Keratinocyte (primary cell): ENCODE data around the gene LEKR1. TPM values are rescaled to one million over a fixed set of nuclear protein-coding genes. Genes with fewer than 3 reads are reported as not detected.

Experiments
- DNase-seq: peaks from one replicate; pipeline ENCODE4 v3.0.0-alpha.2; 2011; ENCODE audit warnings: low read depth, missing footprints, low spot score
- FAIRE-seq: peaks from 2 replicates; lab custom pipeline; 2011; peaks lifted over from hg19 to GRCh38; lab: Jason Lieb, UNC
- H2AFZ ChIP-seq: 2 replicates; pipeline ENCODE4 v1.6.0; 2012; ENCODE audit warnings: low read length, control low read depth, inconsistent platforms; ENCODE audit not compliant: control insufficient read depth
- H3K27ac ChIP-seq: 2 replicates; pipeline ENCODE4 v1.5.1; 2011; ENCODE audit warnings: low read length; ENCODE audit not compliant: control insufficient read depth, insufficient read depth
- H3K27me3 ChIP-seq: 3 replicates; pipeline ENCODE4 v1.6.0; 2011; ENCODE audit warnings: low read length; ENCODE audit not compliant: control insufficient read depth, insufficient read depth; ENCODE audit errors: extremely low read depth
- H3K36me3 ChIP-seq, 2 experiments: 2 replicates in 1 of 2; 3 replicates in 1 of 2; pipeline ENCODE4 v1.5.1; 2011; ENCODE audit warnings: low read length in 2 of 2, mild to moderate bottlenecking in 1 of 2; ENCODE audit not compliant: control insufficient read depth in 2 of 2, insufficient read depth in 2 of 2; ENCODE audit errors: extremely low read depth in 1 of 2
- H3K4me1 ChIP-seq: 3 replicates; pipeline ENCODE4 v1.5.1; 2011; ENCODE audit warnings: low read length; ENCODE audit not compliant: control insufficient read depth, insufficient read depth; ENCODE audit errors: extremely low read depth
- H3K4me2 ChIP-seq: 3 replicates; pipeline ENCODE4 v1.6.0; 2011; ENCODE audit warnings: low read depth, low read length; ENCODE audit not compliant: control insufficient read depth, insufficient read depth; ENCODE audit errors: extremely low read depth
- H3K4me3 ChIP-seq, 3 experiments: fragments of 200-600 bp in 1 of 3; sonication (generic) in 1 of 3; 2 replicates in 2 of 3; 3 replicates in 1 of 3; pipeline ENCODE4 v1.5.1; 2011 to 2016; ENCODE audit warnings: low read length in 3 of 3, mild to moderate bottlenecking in 3 of 3, control low read depth in 2 of 3, inconsistent platforms in 1 of 3, low read depth in 1 of 3, mixed read lengths in 1 of 3, mixed run types in 1 of 3, moderate library complexity in 1 of 3; ENCODE audit not compliant: control insufficient read depth in 2 of 3, insufficient read depth in 2 of 3; ENCODE audit errors: extremely low read depth in 1 of 3
- H3K79me2 ChIP-seq: 2 replicates; pipeline ENCODE4 v1.6.0; 2012; ENCODE audit warnings: low read length; ENCODE audit not compliant: control insufficient read depth, insufficient read depth
- H3K9ac ChIP-seq: 3 replicates; pipeline ENCODE4 v1.6.0; 2011; ENCODE audit warnings: low read length; ENCODE audit not compliant: control insufficient read depth, insufficient read depth; ENCODE audit errors: extremely low read depth
- H3K9me1 ChIP-seq: 3 replicates; pipeline ENCODE4 v1.6.0; 2011; ENCODE audit warnings: low read length; ENCODE audit not compliant: control insufficient read depth, insufficient read depth; ENCODE audit errors: extremely low read depth
- H3K9me3 ChIP-seq: 2 replicates; pipeline ENCODE4 v1.5.1; 2012; ENCODE audit warnings: low read depth, low read length; ENCODE audit not compliant: control insufficient read depth
- H4K20me1 ChIP-seq: 3 replicates; pipeline ENCODE4 v1.6.0; 2011; ENCODE audit warnings: low read length; ENCODE audit not compliant: control insufficient read depth, insufficient read depth; ENCODE audit errors: extremely low read depth
- EZH2 ChIP-seq: IDR thresholded peaks from one replicate; pipeline ENCODE4 v1.6.1; 2012; ENCODE audit warnings: inconsistent platforms, mild to moderate bottlenecking, low read length, moderate library complexity
- dilution Hi-C: fragments of 300-500 bp; cut with MboI; formaldehyde crosslinking; loops from one replicate; pipeline ENCODE4 v1.7.0; 2020; ENCODE audit warnings: low sequenced_read_pairs; ENCODE audit not compliant: extremely low pct_ligation_motif_present
- polyA plus RNA-seq, 5 experiments: library from polyadenylated mRNA; depleted of rRNA in 3 of 5; stranded (reverse) in 3 of 5; stranded (forward) in 1 of 5; unstranded in 1 of 5; fragments of >200 nt; gene quantifications; 1 replicate in 1 of 5; 2 replicates in 3 of 5; 3 replicates in 1 of 5; pipeline versions ENCODE4 v1.2.1 to v1.2.3, GENCODE V29; 2011 to 2012; ENCODE audit warnings: missing spikeins in 2 of 5, low read depth in 1 of 5, low replicate concordance in 1 of 5
- TF ChIP-seq, protein P1 (sequence below), 3 experiments: IDR thresholded peaks in 1 of 3; conservative IDR thresholded peaks in 1 of 3; optimal IDR thresholded peaks in 1 of 3; 2 replicates in 2 of 3; 3 replicates in 1 of 3; pipeline versions ENCODE3 to v1.5.1; 2011; ENCODE audit warnings: low read length in 3 of 3, mild to moderate bottlenecking in 3 of 3, moderate library complexity in 2 of 3, control low read depth in 1 of 3, inconsistent platforms in 1 of 3; ENCODE audit not compliant: insufficient read depth in 2 of 3; ENCODE audit errors: extremely low read depth in 1 of 3

LEKR1 gene
- polyA plus RNA-seq, 1 donor (not counting 4 experiments of a cell fraction or from before 2014, with no cell fraction given), result 0.63 TPM

GRCh38 chr3:156915372-156915771 is 89.2 kb downstream of the LEKR1 start:
- Histone ChIP-seq H3K9me1 (no peaks in the 10 kb centered on the region), H3K27me3 (no peaks in the 10 kb centered on the region), H3K79me2 (no peaks in the 10 kb centered on the region), H3K9me3 (no peaks in the 10 kb centered on the region), H3K4me1 (no peaks in the 10 kb centered on the region), H3K9ac (no peak overlapping the region), H2AFZ (no peak overlapping the region), H3K27ac (no peak overlapping the region), H3K4me3 (no peak overlapping the region), H4K20me1 (no peaks in the 10 kb centered on the region), H3K4me2 (no peak overlapping the region), H3K36me3 (no peaks in the 10 kb centered on the region)
- no peak for TF ChIP-seq EZH2
- TF ChIP-seq, protein P1, sequence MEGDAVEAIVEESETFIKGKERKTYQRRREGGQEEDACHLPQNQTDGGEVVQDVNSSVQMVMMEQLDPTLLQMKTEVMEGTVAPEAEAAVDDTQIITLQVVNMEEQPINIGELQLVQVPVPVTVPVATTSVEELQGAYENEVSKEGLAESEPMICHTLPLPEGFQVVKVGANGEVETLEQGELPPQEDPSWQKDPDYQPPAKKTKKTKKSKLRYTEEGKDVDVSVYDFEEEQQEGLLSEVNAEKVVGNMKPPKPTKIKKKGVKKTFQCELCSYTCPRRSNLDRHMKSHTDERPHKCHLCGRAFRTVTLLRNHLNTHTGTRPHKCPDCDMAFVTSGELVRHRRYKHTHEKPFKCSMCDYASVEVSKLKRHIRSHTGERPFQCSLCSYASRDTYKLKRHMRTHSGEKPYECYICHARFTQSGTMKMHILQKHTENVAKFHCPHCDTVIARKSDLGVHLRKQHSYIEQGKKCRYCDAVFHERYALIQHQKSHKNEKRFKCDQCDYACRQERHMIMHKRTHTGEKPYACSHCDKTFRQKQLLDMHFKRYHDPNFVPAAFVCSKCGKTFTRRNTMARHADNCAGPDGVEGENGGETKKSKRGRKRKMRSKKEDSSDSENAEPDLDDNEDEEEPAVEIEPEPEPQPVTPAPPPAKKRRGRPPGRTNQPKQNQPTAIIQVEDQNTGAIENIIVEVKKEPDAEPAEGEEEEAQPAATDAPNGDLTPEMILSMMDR (optimal IDR thresholded peaks at IDR 0.05 in 1 of 3, IDR thresholded peaks at IDR 0.05 in 1 of 3, conservative IDR thresholded peaks at IDR 0.05 in 1 of 3; ENCODE audit: extremely low read depth in 1 of 3, insufficient read depth in 2 of 3, low read length in 3 of 3), result no peak
- FAIRE-seq (no peak), DNase-seq (no peak)
- dilution Hi-C loops, result no loop called here

GRCh38 chr3:156918746-156919145 is 92.6 kb downstream of the LEKR1 start:
- Histone ChIP-seq H3K79me2 (no peaks in the 10 kb centered on the region), H3K4me2 (no peak overlapping the region), H3K9me3 (no peaks in the 10 kb centered on the region), H3K4me3 (no peak overlapping the region), H3K9me1 (no peaks in the 10 kb centered on the region), H4K20me1 (no peaks in the 10 kb centered on the region), H3K27me3 (no peaks in the 10 kb centered on the region), H3K4me1 (no peaks in the 10 kb centered on the region), H3K9ac (no peak overlapping the region), H2AFZ (no peak overlapping the region), H3K36me3 (no peaks in the 10 kb centered on the region), H3K27ac (no peak overlapping the region)
- DNase-seq, result no peak
- no peak for FAIRE-seq
- TF ChIP-seq EZH2, result no peak
- TF ChIP-seq, protein P1 (optimal IDR thresholded peaks at IDR 0.05 in 1 of 3, IDR thresholded peaks at IDR 0.05 in 1 of 3, conservative IDR thresholded peaks at IDR 0.05 in 1 of 3; ENCODE audit: extremely low read depth in 1 of 3, insufficient read depth in 2 of 3, low read length in 3 of 3), result no peak
- dilution Hi-C loops, result no loop called here
